GM21529 (cell line): ENCODE results near the gene STARD5.
"Not testable (repeated sequence)": the region's sequence is repeated elsewhere in the genome, so short reads cannot be mapped to it uniquely, and the experiment has no call there.

Experiments
- ATAC-seq: cut with Tn5 transposase; IDR thresholded peaks from one replicate; pipeline ENCODE4 v1.9.1; 2021; ENCODE audit not compliant: unreplicated experiment

STARD5 gene

GRCh38 chr15:81323944-81324881 is at the start of gene STARD5:
Gene STARD5 (minus strand): TSS chr15:81324141. CDS start chr15:81324099, 42 bp downstream.
- ATAC-seq: peak; percentile 99

DNA sequence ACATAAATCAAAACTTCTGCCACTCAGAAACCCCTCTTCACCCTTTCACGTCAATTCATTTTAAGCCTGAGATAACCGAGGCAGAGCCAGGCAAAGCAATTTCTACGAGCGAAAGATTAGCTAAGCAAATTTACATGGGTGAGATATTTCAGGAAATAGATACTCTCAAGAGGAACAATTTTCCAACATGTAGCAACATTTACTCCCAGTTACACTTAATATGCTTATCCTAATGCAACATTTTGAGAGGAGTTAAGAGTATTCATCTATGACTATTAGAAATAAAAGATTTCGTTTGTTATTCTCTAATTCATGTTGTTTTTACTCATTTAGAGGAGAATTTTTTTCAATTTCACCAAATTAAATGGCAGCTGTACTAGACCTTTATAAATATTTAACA is 49.2 kb upstream of the STARD5 start:
- ATAC-seq: no peak

- ATAC-seq: no peak
Observed at GRCh38 chr15:81372575-81372974, 48.6 kb upstream of the STARD5 start.

GRCh38 chr15:81363718-81364500 is 40.0 kb upstream of the STARD5 start:
- no peak for ATAC-seq

- no peak for ATAC-seq
Observed at GRCh38 chr15:81363276-81363675, 39.3 kb upstream of the STARD5 start.

DNA sequence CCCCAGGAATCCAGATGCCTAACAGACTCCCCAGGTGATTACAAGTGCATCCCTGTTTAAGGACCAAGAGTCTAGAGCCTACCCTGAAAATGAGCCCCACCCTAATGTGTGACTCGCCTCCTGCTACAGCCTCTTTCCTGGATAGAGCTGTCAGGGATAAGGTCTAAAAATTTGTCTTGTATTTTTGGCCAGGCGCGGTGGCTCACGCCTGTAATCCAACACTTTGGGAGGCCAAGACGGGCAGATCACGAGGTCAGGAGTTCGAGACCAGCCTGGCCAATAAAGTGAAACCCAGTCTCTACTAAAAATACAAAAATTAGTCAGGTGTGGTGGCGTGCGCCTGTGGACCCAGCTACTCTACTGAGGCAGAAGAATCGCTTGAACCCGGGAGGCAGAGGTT is 38.8 kb upstream of the STARD5 start:
- ATAC-seq: no peak

- no peak for ATAC-seq
Observed at GRCh38 chr15:81361891-81362290, 38.0 kb upstream of the STARD5 start.

DNA sequence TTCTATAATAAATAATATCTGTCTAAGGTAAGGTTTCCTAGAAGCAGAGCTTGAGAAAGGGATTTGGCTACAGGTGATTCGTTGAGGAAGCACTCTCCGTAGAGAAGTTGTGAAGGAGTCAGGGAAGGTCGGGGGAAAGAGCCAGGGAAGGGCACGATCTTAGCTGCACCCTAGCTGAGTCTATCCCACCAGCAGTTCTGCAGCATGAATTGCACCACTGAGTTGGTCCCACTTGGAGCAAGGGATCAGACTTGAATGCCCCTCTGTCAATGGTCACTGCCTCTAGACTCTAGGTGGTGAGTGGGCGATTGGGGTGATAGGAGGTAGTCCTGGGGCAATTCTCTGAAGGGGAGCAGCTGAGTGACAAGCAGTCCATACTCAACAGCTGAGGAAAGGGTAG is 36.5 kb upstream of the STARD5 start:
- ATAC-seq: no peak

DNA sequence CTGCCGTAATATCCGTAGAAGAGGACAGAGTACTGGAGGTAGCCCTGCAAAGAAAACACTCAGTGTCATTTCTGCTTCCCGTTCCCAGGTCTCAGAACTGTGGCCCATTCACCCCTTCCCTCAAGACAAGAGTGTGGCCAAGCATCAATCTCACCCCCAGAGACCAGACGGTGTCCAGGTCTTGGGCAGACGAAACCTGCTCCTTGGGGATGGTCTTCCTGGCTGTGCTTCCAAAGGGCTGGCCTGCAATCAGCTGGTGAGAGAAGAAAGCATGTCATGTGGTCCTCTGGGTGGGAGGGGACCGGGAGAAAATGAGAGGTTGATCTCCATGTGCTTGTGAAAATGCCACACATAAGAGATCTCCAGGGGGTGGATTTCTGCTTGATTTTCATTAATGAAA is 34.3 kb upstream of the STARD5 start:
- ATAC-seq: no peak

- no peak for ATAC-seq
Observed at GRCh38 chr15:81357180-81357686, 33.3 kb upstream of the STARD5 start.

DNA sequence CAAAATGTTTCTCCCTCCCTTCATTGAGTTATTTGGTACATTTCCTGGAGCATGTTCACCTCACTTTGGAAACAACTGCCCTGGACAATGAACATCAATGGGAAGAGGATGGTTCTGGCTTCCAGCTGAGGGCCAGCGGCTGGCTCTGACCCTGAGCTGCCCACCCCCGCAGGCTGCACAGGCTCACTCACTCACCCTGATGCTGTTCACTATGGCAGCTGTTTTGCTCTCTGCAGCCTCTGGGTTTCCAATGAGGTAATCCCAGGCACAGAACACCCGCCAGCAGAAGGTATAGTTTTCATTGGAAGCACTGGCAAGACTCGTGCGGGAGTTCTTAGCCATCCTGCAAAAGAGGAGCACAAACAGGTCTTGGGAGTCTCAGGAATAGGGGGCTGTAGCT is 32.3 kb upstream of the STARD5 start:
- no peak for ATAC-seq

- no peak for ATAC-seq
Observed at GRCh38 chr15:81351651-81352050, 27.7 kb upstream of the STARD5 start.

DNA sequence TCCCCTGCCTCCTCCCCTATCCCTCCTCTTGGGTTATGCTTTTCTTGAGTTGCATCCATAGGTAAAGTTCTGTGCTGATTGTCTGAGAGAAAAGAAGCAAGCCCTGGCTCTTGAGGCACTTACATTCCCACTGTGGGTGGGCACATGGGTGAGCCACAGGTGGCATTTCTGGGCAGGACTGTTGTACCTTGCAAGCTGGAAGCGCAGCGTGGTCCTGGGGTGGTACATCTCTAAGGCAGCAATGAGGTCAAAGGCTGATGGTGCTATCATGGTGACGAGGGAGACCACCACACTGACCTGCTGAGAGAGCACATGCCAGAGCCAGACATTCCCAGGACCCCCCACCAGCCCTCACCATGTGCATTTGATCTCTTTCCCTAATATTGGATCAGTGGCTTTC is 25.3 kb upstream of the STARD5 start:
- no peak for ATAC-seq

GRCh38 chr15:81348691-81349090 is 24.8 kb upstream of the STARD5 start:
- ATAC-seq: not testable (repeated sequence)

DNA sequence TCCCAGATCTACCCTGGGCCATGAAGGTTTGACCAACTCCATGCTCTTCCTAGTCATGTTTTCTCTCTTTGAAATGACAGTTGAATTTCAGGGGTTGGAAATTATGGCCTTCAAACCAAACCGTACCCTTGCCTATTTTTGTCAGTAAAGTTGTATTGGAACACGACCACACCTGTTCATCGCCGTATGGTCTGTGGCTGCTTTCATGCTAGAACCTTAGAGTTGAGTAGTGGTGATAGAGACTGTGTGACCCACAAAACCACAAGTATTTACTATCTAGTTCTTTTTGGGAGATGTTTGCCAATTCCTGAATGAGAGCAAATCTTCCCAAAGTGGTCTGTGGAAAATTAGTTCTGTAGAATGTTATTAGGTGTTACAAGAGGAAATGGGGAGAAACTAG is 24.0 kb upstream of the STARD5 start:
- ATAC-seq: no peak

- ATAC-seq: no peak
Observed at GRCh38 chr15:81346611-81347010, 22.7 kb upstream of the STARD5 start.

GRCh38 chr15:81343371-81343770 is 19.4 kb upstream of the STARD5 start:
- no peak for ATAC-seq

DNA sequence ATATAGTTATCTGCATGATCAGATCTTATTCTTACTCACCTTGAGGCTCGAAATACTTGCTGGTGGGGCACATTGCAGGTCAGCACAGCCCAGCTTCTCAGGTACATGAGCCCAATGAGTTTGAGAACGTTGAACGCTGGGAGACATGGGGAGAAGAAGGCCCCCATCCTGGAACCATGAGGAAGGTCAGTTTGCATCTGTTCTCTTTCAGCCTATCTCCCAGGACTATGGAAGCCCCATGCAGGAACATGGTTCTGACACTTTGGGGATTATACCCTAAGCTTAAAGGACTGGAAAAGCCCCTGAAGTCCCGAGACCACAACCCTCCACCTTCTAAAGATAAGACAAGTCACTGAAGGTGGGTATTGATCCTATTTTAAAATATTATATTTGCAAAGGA is 17.4 kb upstream of the STARD5 start:
- ATAC-seq: no peak

- ATAC-seq: no peak
Observed at GRCh38 chr15:81339851-81340250, 15.9 kb upstream of the STARD5 start.

DNA sequence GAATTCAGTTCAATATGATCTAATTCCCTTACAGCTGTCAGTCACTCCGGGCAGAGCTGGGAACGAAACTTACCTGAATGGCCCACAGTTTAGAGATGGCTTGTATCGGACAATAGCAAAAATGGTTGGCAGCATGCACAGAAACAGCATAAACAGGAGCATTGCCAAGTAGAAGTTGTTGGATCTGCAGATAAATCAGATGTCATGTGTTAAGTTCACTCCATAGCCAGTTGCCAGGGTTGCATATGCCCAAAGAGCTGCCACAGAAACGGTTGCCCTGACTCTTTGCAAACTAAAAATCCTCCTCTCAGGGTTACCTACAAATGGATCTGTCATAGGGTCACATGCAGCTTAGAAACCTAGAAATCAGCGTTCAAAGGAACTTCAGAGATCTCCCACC is 15.4 kb upstream of the STARD5 start:
- ATAC-seq: no peak

DNA sequence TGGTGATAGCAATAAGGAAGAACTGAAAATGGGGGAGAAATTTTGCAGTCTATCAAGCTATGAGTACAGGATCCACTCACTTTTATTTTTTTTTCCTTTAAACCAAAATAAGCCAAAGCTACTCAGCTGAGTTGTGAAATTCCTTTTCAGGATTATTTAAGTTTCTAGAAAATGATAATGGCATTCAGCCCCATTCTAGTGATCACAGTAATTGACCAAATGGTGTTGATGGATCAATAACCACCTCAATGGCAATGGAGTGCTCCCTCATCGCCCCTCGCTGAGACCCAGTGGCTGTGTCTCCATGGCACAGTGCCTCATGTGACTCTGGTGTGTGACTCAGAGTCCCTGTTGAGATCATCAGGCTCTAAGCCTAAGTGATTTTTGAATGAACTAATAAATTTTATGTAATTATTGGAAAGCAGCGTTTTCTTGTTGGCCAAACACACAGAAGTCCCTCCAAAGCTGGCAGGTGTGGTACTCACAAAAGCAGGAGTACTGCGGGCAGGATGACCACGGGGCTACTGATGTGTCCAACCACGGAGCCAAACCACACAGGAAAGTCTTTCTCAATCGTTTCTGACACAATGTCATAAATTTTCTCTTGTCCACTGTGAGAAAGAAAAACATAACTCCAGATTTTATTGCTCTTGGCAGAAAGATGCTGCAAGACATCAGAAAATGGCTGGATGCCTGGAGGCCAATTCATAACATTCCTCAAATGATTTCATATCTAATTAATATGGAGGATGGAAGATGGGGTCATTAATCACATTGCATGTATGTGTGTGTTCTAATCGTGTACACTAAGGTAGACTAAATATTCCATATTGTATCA is 14.4 kb upstream of the STARD5 start:
- ATAC-seq: no peak
